ENCODE data around the gene DIDO1.
A peak's percentile ranks its signal among the peaks of the same experiment; 100 is the strongest.
"Not testable (repeated sequence)": the region's sequence is repeated elsewhere in the genome, so short reads cannot be mapped to it uniquely, and the experiment has no call there.

DIDO1 gene

DNA sequence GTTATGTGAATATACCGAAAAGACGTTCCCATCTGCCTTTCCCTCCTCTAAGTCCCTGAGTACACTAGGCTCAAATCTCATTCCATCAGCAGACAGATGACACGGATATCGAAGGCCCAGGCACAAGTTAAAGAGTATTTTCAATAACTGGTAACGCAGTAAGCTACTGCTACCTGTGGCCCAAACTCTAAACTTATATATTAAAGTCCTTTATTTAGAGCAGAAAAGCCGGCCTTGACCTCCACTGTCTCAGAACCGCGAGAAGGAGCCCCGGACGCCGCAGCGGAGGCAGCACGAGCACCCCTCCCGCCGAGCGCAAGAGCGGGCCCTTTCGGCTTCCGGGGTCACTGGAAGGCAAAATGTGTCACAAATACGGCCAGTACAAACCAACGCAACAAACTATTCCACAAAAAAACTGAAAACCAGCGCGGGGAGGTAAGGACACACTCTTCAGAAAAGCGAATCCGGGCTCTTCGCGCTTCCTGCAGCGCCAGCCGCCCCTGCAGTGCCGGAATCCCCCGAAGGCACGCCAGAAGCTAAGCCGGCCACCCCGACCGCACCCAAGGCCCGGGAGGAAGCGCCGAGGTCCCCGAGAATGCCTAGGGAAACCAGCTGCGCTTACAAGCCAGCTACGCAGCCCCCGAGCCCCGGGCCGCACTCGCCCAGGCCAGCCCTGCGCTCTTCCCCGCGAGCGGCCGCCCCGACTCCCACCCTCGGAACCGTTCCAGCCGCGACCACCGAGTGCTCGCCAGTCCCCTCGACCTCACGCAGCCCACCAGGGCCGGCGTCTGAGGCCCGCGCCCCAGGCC, 681 bp downstream of the DIDO1 start:
- no peak for DNase-seq

DNA sequence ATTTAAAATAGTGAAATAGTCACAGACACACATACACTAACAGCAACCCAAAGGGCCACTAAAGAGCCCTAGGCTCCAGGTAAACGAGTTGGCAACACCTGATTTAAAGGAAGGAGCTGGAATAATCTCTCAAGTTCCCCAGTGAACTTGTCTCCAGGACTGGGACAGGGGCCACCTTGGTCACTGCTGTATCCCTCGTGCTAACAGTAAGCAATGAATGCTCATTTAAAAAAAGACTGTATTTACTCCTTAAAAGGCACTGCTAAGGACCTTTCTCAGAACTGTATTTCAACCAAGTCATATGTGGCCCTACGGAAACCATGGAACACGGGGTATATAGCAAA, 1.3 kb downstream of the DIDO1 start:
- DNase-seq, result no peak

DNA sequence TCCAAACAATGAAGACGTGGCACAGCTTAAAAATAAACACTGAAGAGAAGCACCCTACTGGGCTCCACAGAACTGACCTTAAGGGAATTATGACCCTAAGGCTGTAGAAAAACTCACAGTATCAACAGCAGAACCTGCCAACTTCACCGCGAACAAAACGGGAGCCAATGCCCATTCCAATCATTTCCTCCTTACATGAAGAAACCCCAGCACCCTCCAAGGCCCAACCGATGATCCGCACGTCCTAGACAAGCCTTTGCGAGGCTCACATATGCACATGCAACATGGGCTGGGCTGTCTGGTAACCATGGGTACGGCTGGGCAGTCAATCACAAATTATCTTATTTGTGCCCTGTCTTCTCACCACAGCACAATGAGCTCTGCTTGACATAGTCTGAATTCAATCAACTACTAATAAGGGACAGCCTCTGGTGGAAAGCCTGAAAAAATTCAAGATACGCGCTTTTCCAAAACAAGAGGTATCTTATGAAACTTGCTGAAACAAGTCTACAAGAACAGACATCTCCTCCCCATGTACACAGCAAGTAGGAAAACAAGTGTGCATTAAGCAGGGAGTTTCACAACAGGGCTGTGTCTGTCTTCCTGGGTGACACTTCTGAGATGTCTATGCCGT, 1.7 kb downstream of the DIDO1 start:
- no peak for DNase-seq

DNA sequence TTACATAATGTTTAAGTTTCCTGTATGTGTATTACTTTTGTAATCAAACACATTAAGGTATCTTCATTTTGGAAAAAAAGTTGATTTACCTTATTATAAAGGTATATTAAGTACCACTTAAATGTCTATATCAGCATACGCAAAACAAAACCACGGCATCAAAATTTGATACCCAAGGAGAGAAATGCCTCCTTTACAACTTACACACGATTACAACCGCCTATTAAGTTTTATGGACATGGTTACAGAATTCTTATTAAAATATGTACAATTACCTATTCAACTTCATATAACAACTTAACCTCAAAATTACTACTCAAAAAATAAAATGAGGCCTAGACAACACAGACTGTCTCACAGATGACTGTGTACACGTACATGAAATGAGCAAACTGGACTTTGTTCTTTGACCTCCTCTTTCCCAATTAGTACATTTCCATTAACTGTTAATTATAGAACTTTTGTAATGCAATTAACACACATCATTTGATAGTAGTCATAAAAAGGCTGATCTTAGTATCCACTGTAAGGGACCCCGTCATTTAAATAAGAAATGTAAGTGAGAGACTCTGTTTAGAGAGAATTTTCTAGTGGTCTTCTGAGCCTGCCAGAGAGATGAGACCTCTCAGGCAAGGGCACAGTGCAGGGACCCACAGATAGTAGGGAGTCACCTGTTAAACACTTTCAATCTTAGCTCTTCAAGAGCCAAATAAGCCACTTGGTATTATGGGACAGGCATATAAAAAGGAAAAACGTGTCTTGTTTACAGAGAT, 2.5 kb downstream of the DIDO1 start:
- no peak for DNase-seq

DNA sequence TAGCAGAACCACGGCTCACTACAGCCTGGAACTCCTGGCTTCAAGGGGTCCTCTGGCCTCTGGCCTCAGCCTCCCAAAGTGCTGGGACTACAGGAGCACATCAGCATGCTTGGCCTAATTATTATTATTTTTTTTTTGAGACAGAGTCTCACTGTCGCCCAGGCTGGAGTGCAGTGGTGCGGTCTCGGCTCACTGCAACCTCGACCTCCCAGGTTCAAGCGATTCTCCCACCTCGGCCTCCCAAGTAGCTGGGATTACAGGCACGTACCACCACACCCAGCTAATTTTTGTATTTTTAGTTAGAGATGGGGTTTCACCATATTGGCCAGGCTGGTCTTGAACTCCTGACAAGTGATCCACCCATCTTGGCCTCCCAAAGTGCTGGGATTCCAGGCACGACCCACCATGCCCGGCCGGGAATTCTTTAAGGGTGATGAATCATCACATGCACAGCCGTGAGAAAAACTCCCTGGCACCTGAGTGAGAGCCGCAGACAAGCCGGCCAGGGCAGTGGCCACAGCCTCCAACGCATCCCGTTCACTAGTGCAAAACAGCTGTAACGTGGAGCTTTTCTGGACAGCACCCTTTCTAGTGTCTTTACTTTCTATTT, 3.1 kb downstream of the DIDO1 start:
- not testable (repeated sequence) for DNase-seq

DNA sequence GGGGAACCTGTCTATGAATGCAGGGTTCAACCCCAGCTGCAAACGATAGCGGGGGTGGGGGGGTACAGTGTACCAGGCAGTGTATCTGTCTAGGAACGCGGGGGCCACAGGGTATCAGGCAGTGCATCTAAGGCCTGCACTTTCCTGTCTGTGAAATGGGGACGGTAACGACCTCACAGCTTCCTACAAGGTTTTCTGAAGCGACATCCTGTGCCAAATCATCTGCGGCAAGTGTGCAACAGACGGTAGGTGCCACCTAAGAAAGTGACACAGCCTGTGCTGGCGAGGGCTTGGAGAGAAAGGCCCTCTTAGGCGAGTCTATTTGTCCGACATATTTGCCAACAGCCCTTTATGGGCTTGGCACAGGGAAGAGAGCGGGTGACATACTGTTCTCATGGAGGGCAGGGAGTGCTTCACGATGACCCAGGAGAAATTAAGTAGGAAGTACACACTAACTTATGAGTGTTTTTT, 3.8 kb downstream of the DIDO1 start:
- DNase-seq, result no peak

DNA sequence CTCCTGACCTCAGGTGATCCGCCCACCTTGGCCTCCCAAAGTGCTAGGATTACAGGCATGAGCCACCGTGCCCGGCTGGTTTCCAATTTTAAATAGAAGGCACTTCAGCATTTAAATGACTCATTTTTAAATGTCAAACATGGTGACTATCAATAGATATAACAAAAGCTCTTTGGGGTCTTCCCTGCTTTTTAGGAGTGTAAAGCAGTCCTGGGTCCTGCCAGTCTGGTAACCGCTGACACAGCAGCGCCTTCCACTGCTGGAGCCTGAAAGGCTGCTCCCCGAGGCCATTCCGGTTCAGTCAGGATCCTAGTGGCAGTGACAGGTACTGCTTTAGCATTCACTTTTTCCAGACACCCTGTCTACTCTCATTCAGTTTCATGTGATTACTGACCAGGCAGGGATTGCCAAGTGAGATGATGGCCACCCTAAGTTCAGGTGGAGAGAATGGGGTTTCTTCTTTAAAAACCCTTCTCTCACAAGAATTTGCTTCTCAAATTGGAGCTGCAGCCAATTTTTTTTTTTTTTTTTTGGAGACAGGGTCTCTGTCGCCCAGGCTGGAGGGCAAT, 5.1 kb downstream of the DIDO1 start:
- peak; percentile 16 for DNase-seq

DNA sequence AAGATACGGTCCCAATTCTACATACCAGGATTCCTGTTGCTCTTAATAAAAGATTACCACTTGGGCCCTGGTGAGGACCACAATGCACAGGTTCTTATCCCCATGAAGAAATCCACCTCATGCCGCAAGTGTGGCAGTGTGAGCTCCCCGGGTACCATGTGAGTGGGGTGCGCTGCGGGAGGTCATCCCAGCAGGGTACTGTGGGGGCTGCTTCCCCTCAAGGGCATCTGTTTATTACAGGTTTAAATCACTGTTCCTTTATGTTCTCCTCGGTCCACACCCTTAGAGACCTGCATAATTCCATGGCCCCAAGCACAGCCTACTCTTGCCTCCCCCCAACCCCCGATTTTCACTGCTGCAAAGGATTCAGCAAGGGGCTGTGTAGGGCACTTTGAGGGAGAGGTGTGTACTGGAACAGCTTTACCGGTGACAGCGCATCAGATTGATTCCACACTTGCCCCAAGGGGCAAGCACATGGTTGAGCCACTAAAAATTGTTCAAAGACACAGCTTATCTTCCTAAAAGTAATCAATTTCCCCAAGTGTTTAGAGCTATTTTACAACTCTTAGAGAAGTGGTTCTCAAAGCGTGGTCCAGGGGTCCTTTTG, 6.2 kb downstream of the DIDO1 start:
- DNase-seq, result no peak

DNA sequence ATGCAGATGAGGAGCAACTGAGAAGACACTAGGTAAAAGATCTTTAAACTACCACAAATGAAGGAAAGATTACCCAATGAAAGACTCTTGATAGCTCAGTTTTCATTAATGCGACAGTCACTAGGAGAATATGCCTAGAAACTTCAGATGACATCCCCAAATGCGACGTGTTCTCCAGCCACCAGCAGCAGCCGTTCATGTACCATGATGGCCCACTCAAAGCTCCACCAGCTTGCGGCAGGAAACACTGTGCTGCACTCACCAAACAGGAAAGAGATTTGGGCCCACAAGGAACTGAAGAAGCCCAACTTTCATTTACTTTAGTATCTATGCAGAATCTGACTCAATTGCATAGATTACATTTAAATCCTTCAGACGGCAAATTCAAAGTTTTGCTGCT, 7.5 kb downstream of the DIDO1 start:
- DNase-seq, result no peak

DNA sequence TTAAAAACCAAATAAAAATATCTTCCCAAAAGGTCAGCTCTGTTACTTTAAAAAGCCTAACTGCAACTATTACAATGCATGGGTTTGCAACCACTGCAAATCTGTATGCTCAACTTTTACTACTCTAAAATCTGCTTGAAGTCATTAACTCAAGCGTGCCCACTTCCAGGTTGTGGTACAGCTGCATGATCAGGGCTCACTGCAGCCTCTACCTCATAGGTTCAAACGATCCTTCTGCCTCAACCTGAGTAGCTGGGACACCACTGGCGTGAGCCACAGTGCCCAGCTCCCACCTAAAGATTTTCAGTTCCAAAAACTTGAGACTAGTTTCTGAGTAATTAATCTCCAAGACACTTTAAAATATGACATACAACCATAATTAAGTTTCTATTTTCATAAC, 8.2 kb downstream of the DIDO1 start:
- DNase-seq, result no peak

DNA sequence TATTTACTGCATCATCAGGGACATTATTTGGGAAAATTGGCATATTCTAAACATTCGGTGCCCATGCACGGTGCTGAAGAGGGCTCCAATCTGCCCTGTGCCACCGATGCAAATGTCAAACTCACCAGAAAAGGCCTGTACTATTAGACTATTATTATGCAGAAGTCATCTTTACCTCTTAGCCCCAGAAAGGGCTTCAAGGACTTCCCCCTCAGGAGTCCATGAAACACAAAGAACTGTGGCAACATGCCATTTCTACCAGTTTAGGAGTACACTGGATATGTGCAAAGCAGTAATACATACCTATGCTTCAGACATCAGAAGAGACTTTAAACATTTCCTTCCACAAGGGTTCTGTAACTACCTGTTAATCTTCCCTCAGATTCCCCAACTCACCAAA, 8.6 kb downstream of the DIDO1 start:
- no peak for DNase-seq

DNA sequence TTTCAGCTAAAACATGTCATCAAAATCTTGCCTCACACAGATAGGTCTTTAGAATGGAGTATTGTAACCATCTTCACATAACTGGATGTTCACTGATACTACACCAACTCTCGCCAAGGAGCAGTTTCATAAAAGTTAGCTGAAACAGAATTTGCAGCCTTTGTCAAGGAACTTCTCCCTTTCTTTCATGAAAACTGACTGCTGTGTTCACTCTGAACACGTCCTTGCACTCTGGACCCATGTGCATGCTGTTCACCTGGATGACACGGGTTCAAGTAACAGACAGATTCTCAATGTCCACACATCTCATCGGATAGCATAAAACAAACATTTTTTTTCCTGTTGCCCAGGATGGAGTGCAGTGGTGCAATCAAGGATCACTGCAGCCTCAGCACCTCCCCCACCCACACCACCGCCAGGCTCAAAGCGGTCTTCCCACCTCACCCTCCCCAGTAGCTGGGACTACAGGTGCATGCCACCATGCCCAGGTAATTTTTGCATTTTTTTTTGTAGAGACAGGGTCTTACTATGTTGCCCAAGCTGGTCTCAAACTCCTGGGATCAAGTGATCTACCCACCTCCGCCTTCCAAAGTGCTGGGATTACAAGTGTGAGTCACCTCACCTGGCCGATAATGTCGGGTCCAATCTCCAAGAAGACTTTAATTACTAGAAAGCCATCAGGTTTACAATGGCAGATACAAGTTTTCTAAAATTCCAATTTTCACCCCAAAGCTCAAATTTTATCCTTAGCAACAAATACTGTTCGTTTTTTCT, 9.4 kb downstream of the DIDO1 start:
- DNase-seq, result no peak

DNA sequence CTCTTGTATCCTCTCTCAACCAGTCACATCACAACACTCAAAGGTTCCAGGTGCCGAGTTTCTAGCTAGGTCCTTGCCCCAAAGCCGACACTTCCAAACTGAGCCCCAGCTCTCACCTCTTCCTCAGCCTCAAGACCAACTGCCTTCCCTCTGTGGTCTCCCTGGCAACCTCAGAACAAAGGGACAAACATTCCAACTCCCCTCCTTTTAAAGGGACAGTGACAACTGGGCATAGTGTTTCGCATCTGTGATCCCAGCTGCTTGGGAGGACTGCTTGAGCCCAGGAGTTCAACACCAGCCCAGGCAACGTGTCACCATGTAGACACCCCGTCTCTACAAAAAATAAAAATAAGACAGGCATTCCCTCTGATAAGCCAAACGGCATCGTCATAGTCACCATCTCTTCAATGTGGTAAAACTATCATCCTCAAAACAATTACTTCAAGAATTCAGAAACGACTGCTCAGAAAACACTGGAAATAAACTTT, 11.3 kb downstream of the DIDO1 start:
- DNase-seq, result peak; percentile 54

DNA sequence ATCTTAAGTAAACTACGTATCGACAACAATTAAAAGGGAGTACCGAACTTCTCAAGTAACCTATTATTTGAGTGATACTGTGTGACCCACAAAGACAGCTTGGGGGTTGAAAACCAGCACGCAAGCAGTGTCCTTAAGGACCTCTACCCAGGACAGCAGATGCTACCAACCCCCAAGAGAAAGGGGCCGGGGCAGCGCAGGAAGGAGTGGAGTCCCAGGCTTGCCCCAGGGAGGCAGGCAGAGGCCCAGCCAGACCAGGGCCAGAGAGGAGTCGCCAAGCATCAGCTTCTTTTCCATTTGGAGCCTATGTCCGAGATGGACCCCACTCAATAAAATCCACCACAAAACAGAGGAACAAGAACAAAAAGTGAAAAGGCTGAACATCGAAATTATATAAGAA, 11.9 kb downstream of the DIDO1 start:
- no peak for DNase-seq

DNA sequence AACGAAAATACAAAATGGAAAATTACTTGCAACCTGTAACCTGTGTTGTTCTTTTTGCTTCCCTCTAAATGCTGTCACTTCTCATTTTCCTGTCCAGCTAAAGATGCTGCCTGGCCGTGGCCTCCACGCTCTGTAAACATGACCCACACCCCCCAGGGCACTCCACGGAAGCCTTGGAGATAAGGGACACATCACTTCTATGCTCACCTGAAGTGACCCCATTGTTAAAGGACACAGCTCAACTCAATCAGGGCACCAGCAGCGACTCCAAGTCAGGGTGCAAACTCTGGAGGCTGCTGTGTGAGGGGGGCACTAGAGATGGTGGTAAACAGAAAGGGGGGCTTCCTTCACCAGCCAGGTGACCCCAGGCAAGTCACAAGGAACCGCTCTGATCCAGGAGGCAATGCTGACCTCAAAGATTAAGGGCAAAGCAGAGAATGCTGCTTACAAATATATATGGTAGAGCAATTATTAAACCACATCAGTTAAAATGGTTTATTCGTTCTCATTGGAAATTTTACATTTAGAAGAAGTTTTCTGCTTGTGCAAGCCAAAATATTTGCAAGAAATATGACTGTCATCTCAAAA, 13.2 kb downstream of the DIDO1 start:
- no peak for DNase-seq

DNA sequence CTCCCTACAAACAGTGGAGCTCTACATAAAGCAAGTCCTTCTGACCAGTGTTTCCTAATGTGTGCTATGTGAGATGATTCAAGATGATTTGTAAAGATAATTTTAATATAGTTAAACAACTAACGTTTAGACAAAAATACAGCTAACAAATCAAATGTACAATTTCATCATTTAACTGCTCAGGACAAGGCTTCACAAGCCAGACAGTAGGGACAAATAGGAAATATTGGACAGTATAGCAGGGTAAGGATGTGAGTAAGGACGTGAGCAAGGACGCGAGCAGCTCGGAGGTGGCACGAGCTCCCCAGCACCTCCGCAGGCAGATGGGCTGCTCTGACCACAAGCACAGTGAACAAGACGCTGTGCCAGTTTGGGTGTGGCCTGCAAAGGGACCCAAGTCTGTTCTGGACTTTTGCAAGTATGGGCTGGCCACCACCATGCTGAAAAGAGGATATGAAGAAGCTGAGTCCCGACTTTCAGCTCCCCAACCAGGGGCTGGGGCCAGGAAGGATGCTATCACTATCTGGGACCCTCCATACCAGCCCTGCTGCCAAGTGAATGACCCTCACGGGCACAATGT, 14.5 kb downstream of the DIDO1 start:
- DNase-seq, result no peak

DNA sequence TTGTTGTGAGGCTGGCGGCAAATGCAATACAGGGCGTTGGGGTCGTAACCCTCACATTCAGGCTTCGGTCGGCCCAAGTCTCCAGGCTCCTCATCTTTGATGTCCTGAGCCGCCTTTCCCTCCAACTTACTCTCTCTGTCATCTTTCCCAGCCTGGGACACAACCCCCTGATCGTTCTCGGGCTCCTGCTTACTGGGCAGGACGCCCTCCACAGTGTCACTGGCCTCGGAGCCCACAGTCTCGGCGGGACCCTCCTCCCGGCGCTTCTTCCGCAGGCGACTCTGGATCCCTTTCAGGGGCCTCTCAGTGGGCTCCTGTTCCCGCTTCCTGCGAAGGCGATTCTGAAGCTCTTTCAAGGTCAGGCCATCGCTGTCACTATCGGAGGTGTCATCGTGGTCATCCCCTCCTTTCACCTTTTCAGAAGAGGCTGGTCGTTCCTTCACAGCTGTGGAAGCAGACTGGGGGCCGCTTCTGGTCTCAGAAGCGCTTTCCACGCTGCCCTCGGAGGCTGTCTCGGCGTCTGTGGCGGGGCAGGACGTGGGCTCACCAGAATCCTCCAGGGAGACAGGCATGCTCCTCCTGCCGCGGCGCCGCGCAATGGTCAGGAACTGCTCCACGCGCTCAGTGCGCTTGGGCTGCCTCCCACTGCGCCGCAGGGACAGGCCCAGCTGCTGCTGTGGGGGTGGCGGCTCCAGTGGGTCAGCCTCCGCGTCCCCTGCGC, 15.4 kb downstream of the DIDO1 start:
- DNase-seq, result no peak

DNA sequence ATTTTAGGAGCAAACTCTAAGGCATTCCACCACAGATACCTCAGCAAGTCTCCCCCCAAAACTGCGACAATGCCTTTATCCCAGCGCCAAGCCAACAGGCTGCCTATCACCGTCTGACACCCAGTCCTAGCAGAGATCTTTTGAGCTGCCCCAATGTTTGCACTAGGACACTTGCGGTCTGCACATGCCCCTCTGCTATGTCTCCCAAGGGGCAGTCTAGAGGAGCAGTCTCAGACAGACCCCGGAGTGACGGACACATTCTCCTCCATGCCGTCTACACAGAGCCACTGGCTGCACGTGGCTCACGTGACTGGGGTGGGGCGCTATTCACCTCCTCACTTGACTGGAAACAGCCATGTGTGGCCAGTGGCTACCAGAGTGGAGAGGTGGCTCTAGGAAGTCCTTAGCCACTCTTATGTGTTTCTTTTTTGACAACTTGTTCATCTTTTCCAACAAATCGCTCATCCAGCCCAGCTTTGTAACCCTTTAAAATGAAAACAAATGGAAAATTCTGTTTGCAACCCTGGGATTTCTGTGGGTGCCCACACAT, 16.0 kb downstream of the DIDO1 start:
- no peak for DNase-seq

DNA sequence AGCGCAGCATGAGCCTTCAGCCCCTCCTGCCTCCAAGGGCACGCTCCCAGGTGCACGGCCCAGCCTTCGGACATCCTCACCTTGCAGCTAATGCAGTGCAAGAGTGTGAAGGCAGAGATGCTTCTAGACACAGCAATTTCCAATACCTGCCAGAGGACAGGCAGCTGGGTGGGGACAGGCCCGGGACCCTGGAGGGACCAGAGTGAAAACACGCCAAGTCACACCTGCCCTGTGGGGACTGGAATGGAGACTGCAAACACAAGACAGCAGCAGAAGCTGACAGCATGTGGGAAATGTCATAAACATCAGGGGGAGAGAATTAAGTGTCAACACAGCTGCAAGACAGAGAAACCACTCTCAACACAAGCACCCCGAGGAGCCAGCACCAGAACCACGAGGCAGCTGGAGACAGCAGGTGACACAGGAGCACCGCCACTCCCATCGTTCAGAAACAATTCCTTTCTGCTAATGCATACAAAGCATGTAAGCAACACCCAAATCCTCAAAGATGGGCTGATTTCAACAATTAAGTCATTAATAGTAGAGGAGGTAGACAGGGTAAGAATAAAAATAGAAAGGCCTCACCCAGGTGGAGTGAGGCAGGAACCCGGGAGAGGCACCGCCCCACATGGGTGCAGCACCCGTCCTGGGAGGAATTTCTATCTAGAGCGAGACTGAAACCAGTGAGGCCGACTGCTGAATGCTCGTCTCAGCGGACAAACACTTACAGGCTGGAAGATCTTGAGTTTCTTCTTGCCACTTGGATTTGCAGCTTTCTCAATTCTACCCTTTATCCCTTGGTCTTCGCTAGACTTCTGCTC, 17.1 kb downstream of the DIDO1 start:
- peak; percentile 74 for DNase-seq
